Measurements from ENCODE around the gene TTR. TPM values are rescaled to one million over a fixed set of nuclear protein-coding genes. Genes with fewer than 3 reads are reported as not detected.

TTR gene
- total and polyA plus RNA-seq, 9 of the 15 experiments (the other 6 are each of a cell fraction or from before 2014, with no cell fraction given): 0.17 to 0.53 TPM; not detected in 7

- POLR2A ChIA-PET: no interaction called here
- intact Hi-C loops (cut with micrococcal nuclease): no loop called here
- BruUV-seq (replicated peaks): no TSS peak
- H2AFZ ChIP-seq (ENCODE audit: low read depth, low read length): no peak overlapping the region
- H3K27me3 ChIP-seq (ENCODE audit: control insufficient read depth in 2 of 2, insufficient read depth in 2 of 2, low read length in 2 of 2): no peaks in the 10 kb centered on the region
- no peaks in the 10 kb centered on the region for H3K4me1 ChIP-seq (replicated peaks in 1 of 2; ENCODE audit: control insufficient read depth in 2 of 2, insufficient read depth in 2 of 2, low read length in 2 of 2)
- ATAC-seq (no peak), DNase-seq (ENCODE audit: extremely low read depth in 1 of 4, low spot score in 3 of 4) (no peak), FAIRE-seq (no peak)
- H3K79me2 ChIP-seq (ENCODE audit: control insufficient read depth, insufficient read depth, low read length): no peaks in the 10 kb centered on the region
- H4K20me1 ChIP-seq (replicated peaks; ENCODE audit: control insufficient read depth, insufficient read depth, low read length): no peaks in the 10 kb centered on the region
- WGBS (ENCODE audit: insufficient coverage, low coverage, missing lambda C conversion rate): 9% methylated on average over 4 of the region's 4 CpGs
- no peak overlapping the region for H3K4me3 ChIP-seq
- TF ChIP-seq PHB (CRISPR knock-in tag; IDR thresholded peaks at IDR 0.05) (no peak), SMAD3 (CRISPR knock-in tag; conservative IDR thresholded peaks at IDR 0.05) (no peak), PHF21A (IDR thresholded peaks at IDR 0.05; ENCODE audit: borderline replicate concordance, low read depth) (no peak), ZNF695 (CRISPR knock-in tag; IDR thresholded peaks at IDR 0.05) (no peak), FOXA1 (IDR thresholded peaks at IDR 0.05; ENCODE audit: borderline replicate concordance) (no peak), SIRT6 (IDR thresholded peaks at IDR 0.05; ENCODE audit: low read depth, low read length) (no peak), JUNB (CRISPR knock-in tag; conservative IDR thresholded peaks at IDR 0.05) (no peak), ID3 (CRISPR knock-in tag; IDR thresholded peaks at IDR 0.05) (no peak), ID3 (tag; IDR thresholded peaks at IDR 0.05) (no peak), STAT5A (IDR thresholded peaks at IDR 0.05; ENCODE audit: borderline replicate concordance, low read length) (no peak), ZNF740 (CRISPR knock-in tag; IDR thresholded peaks at IDR 0.05) (no peak), ZNF740 (tag; IDR thresholded peaks at IDR 0.05) (no peak), GABPB2 (CRISPR knock-in tag; conservative IDR thresholded peaks at IDR 0.05) (no peak), MCM7 (IDR thresholded peaks at IDR 0.05) (no peak), NFE2L1 (tag; IDR thresholded peaks at IDR 0.05; ENCODE audit: borderline replicate concordance, low read depth) (no peak), NUFIP1 (IDR thresholded peaks at IDR 0.05; ENCODE audit: partially characterized antibody) (no peak), RBM25 (IDR thresholded peaks at IDR 0.05; ENCODE audit: low read depth, low read length, severe bottlenecking) (no peak), HNRNPLL (IDR thresholded peaks at IDR 0.05; ENCODE audit: low read depth, low read length, poor library complexity, severe bottlenecking) (no peak), NR3C1 (CRISPR knock-in tag; IDR thresholded peaks at IDR 0.05) (no peak)
- CTCF ChIA-PET (ENCODE audit: low intra/inter-chr PET ratio): no interaction called here
- H3K9me1 ChIP-seq (ENCODE audit: control insufficient read depth, insufficient read depth, low read length): no peaks in the 10 kb centered on the region
- H3K27ac ChIP-seq (ENCODE audit: extremely low read depth, low read depth, low read length): no peak overlapping the region
- in situ Hi-C loops (cut with MboI): no loop called here
- H3K9ac ChIP-seq (ENCODE audit: insufficient read depth in 1 of 2, low read depth in 2 of 2, low read length in 2 of 2): no peak overlapping the region
- H3K9me3 ChIP-seq (replicated peaks; ENCODE audit: control insufficient read depth, insufficient read depth, low read depth, low read length): no peaks in the 10 kb centered on the region
- no peaks in the 10 kb centered on the region for H3K36me3 ChIP-seq (ENCODE audit: control insufficient read depth, insufficient read depth, low read length)
- no peak overlapping the region for H3K4me2 ChIP-seq (ENCODE audit: insufficient read depth, low read length)
These were observed 51.3 kb downstream of the TTR start for GRCh38 chr18:31643003-31643402.
